Measurements from ENCODE around the gene FAM53A.

FAM53A gene

DNA sequence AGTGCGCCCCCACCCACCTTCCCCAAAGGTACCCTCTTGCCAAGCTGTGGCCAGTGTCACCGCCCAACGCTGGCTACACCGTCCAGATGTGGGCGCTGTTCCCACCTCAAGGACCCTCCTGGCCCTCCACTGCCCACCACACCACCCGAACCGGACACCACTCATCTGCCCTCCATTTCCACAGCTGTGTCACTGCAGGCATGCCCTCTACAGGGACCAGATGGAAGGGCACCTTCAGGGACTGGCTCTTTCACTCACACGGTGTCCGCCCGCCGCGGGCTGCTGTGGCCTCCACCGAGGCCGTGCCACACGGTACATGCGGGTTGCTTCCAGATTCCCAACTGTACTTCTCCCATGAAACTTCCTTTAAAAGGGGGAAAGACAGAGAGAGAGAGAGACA lies 87.7 kb downstream of the FAM53A start:
- H3K4me3 ChIP-seq (ENCODE audit: low read length), result no peak overlapping the region
- no peak for TF ChIP-seq ZNF274 (IDR thresholded peaks at IDR 0.05; ENCODE audit: low read depth, low read length)

DNA sequence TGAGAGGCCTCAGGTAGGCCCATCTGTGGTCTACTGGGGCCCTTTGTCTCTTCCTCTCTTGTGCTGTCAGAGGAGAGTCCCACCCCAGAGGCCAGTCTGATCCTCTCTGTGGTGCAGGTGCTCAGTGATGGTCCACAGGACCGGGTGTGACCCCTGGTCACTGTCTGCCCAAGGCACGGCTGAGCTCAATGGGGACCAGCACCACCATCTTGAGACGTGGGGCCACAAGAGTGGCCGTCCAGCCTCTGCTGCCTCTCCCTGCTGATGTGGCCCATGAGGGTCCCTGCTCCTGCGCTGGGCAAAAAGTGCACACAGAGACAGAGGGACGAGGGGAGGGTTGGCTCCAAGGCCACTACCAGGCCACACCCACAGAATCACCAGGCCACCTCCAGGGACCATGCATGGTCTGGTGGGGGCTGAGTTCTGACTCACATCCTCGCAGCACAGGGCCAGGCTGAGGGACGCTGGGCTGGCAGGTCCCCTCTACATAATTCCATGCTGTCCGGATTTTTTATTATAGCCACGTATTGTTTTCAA lies 88.3 kb downstream of the FAM53A start:
- no peak overlapping the region for H3K4me3 ChIP-seq (ENCODE audit: low read length)
- TF ChIP-seq ZNF274 (IDR thresholded peaks at IDR 0.05; ENCODE audit: low read depth, low read length), result no peak

DNA sequence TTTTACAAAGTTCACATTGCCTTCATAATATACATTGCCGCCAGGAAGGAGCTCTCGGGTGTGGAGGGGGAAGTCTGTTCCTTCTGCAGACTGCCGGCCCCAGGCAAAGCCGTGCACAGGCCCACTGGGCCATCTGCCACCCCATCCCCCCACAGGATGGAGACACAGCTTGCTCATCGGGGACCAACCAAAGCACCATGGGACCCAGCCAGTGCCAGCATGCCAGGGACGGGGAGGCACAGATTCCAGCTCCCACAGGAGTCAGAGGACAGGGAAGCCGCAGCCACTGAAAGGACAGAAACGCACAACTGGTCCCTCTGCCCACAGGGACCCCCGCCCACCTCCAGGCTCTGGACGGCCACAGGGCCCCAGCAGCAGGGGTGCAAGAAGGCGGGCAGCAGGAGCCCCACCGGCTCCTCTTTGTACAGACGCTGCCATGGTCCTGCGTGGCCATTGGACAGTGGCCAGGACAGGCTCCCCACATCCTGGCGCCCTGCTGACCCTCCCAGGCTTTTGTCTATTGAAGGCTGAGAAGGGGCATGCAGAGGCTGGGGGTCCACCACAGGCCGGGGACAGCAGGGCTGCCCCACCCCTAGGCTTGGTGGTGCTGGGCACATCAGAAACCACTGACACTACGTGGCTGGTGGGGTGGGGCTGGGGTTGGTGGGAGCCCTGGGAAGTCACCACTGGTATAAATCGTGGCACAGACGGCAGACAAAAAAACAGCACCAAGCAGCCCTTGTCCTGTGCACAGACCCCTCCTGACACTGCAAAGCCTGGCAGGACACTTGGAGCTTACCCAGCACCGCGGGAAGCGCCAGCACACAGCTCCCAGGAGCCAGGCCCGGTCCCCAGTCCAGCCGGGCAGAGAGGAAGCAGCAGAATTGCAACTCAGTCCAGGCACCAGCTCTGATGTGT lies 89.0 kb downstream of the FAM53A start:
- H3K4me3 ChIP-seq (ENCODE audit: low read length), result no peak overlapping the region
- no peak for TF ChIP-seq ZNF274 (IDR thresholded peaks at IDR 0.05; ENCODE audit: low read depth, low read length)

DNA sequence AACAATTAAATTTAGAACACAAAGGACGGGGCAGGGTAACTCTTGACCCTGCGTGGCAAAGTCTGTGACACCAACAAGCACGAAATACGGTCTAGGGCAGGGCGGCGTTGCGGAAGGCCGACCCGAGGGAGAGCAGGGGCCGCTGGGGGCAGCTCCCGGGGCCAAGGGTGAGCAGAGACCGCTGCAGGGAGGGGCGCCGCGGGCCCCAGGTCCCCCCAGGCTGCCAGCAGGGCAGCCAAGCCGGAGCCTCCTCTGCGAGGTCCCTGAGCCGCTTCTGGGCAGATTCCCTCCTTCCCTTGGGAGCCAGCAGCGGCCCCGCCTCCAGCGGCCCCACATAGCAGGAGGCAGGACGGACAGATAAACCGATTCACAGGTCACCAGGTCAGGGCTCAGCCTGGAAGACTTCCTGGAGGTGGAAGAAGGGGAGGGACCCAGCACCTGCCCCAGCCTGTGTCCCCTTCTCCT lies 90.2 kb downstream of the FAM53A start:
- H3K4me3 ChIP-seq (ENCODE audit: low read length), result no peak overlapping the region
- TF ChIP-seq ZNF274 (IDR thresholded peaks at IDR 0.05; ENCODE audit: low read depth, low read length), result no peak

DNA sequence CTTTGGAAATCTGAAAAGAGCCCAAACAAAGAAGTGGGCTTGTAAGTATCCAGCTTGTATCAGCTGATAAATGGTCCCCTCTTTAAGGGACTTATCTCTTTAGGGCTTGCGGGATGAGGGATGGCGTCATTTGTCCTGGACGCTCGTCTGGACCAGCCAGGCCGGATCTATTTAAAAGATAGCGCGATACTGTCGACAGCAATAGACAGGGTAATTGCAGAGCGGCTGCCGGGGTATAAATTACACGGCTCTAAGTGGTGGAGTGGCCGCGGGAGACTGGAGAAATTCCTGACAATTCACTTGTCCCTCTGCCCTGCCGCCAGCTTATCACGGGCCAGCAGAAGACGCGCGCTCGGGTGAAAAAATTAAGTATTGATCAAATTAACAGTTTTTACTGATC lies 90.7 kb downstream of the FAM53A start:
- no peak for TF ChIP-seq ZNF274 (IDR thresholded peaks at IDR 0.05; ENCODE audit: low read depth, low read length)

DNA sequence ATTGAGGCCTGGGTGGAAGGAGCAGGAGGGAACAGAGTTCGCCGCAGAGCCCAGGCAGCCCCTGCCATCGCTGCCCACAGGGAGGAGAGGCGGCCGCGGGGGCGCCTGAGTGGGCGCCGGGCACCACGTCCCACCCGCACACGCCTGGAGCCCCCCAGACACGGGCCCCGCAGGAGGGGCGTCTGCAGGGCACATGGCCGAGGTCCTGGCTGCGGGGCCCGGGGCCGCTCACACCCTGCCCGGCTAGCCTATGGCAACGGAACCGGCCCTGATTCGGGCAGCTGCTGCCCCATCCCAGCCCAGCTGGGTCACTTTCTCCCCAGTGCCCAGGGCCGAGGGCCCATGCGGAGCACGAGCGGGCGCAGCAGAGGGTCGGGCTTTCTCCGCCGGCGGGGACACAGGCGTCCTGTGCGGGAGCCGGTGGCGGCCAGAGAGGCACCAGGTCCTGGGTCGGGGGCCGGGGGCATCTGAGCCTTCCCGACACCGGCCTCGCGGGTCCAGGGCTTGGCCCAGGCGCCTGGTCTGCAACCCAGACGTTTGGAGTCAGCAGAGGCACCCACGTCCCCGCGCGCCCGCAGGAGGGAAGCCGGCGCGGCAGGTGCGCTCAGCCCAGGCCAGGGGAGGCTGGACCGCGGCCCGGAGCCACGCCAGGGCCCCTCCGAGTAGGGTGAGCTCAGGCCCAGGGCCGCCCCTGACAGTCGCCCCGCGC lies 91.2 kb downstream of the FAM53A start:
- no peak for TF ChIP-seq ZNF274 (IDR thresholded peaks at IDR 0.05; ENCODE audit: low read depth, low read length)
- H3K4me3 ChIP-seq (ENCODE audit: low read length), result no peak overlapping the region

More for the DNA sequence above, 90.7 kb downstream of the FAM53A start:
- H3K4me3 ChIP-seq (ENCODE audit: low read length), result no peak overlapping the region

DNA sequence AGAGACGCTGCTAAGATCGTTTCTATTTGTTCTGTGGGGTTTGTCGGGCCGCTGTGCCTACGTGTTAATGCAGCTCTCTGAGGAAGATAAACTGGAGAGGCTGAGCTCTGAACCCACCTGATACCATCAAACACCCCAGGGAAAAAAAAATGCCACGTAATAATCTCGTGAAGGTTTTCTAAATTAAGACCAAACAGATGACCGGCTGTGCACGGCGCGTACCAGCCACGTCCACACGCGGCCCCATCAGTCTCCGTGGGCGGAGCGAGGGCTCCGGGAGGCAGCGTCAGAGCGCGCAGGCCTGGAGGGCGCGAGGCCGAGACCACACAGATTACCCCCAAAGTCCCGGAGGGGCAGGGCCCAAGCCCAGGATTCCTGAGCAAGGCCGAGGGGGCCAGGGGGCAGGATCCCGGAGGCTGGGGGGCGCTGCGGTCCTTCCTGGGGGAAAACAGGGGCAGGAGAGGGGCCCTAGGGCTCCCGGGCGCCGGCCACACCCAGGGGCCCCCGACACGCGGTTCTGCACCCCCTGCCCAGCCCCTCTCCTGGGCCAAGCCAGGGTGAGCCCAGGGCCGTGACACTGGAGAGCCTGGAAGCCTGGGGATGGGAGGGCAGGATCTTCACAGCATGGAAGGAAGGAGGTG lies 91.9 kb downstream of the FAM53A start:
- no peak overlapping the region for H3K4me3 ChIP-seq (ENCODE audit: low read length)
- TF ChIP-seq ZNF274 (IDR thresholded peaks at IDR 0.05; ENCODE audit: low read depth, low read length), result no peak

DNA sequence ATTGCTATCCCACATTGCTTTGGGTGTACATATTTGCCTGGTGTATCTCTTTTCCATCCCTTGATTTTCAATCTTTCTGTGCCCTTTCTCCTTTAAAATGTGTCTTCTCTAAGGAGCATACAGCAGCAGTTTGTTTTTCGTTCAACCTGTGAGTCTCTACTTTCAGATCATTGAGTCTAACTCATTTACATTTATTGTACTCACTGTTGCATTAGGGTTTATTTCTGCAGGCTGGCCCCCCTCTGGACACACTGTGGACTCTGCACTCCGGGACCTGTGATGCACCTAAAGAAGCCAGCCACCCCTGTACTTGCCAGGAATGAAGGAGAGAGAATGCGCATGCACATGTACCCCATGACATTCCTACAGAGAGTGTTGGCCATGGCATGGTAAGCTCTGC lies 93.0 kb downstream of the FAM53A start:
- TF ChIP-seq ZNF274 (IDR thresholded peaks at IDR 0.05; ENCODE audit: low read depth, low read length), result no peak
- no peak overlapping the region for H3K4me3 ChIP-seq (ENCODE audit: low read length)

DNA sequence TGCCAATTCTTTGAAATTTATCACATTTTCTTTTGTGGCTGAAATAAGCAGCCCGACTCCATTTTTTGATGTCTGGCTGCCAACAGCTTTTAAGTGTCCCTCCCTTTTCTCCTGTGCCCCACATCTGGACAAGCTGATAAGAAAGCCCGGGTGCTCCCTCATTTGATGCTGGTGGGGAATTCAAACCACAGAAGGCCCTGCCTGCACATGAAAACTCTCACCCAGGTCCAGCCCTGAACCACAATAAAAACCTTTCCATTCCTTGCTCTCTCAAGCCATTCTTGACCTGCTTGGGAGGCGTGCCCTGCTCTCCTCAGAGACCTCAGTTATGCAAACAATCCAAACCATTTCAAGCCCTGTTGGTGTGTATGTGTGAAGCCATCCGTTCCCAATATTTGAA lies 93.9 kb downstream of the FAM53A start:
- H3K4me3 ChIP-seq (ENCODE audit: low read length), result no peak overlapping the region
- no peak for TF ChIP-seq ZNF274 (IDR thresholded peaks at IDR 0.05; ENCODE audit: low read depth, low read length)
